Stimulated activated CD8-positive, alpha-beta memory T cell treated with anti-CD3 and anti-CD28 coated beads, Interleukin-7, amount 100 ng/mL, for 1 hour (primary cell): ENCODE results near the gene OR6Y1.

ENCODE experiments used
- DNase-seq, 2 donors: peaks; one replicate each; pipeline ENCODE4 v3.0.0-alpha.2; 2020; ENCODE audit warnings: low read depth in 2 of 2

Gene OR6Y1

GRCh38 chr1:158506369-158506987, 47.7 kb downstream of the OR6Y1 start:
- DNase-seq: peak in 1 of 2 donors; percentile 3

GRCh38 chr1:158496374-158496773, 57.8 kb downstream of the OR6Y1 start:
- DNase-seq: no peak

- no peak for DNase-seq
These were observed 59.4 kb downstream of the OR6Y1 start for GRCh38 chr1:158494796-158495195.
